SH-SY5Y (cell line): ENCODE measurements around the gene RAB9A.

Experiments used
- GATA2 ChIP-seq: IDR thresholded peaks from 2 replicates; pipeline ENCODE4 v1.6.1; 2011; ENCODE audit warnings: mild to moderate bottlenecking, low read depth, low read length
- GATA3 ChIP-seq: IDR thresholded peaks from 2 replicates; pipeline ENCODE4 v1.6.1; 2011; ENCODE audit warnings: low read depth, mild to moderate bottlenecking, low read length, moderate library complexity

DNA sequence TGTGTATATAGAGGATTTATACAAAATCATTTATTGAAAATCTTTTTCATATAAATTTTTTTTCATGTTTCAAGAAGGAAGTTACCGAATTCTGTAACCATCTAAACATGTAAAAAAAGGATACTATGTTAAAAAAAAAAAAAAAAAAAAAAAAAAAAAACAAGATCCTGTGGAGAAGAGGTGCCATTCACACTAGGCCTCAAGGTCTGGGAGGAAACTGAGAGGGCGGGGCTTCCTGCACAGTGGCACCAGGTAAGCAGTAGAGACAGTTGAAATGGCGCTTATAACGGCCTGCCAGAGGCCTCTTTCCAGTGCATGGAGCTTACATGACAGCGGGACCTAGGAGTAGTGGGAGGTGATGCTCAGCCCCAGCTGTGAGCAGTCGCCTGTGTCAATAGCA lies 28.0 kb downstream of the RAB9A start:
- TF ChIP-seq GATA3 = no peak
- no peak for TF ChIP-seq GATA2
